ENCODE measurements around the gene FZD2.

The FZD2 gene

DNA sequence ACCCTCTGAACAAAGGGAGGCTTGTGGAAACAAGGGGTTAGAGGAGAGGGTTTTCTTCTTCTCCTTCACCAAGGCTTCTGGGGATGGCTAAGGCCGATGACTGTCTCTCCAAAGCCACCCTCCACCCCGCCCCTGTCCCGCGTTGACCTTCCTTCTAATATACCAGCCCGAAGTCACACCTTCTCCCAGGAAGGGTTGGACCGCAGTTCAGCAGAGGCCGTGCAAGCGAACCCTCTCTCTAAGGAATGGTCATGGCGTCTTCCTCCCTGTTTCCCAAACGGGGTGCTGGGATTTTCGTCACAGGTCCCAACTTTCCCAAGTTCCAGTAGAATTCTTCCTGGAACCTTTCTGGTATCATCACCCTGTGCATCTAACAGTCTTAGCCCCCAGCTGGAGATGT is 49.4 kb downstream of the FZD2 start:
- DNase-seq (ENCODE audit: extremely low read depth in 1 of 2, low read depth in 1 of 2), result no peak

DNA sequence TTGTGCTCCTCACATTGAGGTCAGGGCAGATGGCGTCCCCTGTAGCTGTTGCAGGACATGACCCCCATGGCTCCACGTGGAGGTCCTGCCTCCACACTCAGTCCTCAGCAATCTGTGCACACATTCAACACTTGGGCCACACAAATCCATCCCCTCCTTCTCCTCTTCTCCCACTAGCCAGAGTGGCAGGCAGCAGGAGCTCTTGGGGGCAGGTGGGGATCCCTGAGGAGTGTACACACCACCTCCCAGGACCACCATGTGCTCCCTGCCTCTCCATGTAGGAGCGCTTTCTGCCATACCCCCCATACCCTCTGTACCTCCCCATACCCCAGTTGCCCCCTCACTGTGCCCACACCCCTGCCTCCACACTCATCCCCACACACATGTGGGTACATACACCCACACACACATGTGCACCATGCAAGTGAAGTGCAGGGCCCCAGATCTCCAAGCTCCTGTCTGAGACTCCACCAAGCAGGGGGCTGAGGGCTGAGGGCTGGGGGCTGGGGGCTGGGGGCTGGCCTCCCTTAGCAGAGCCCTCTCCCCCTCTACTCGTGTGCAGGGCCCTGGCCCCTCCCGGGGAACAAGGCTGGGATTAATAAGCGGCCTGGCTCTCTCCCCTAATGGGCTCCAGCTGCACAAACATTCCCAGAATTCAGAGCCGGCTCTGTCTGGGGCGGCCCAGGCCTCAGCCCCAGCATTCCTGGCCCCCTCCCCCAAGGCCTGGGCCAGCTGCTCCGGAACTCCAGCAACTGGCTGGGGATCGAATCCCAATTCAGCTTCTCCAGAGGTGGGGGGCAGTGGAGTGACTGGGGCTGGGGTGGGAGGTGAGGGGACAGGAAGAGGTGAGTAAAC is 50.8 kb downstream of the FZD2 start:
- no peak for DNase-seq (ENCODE audit: extremely low read depth in 1 of 2, low read depth in 1 of 2)

DNA sequence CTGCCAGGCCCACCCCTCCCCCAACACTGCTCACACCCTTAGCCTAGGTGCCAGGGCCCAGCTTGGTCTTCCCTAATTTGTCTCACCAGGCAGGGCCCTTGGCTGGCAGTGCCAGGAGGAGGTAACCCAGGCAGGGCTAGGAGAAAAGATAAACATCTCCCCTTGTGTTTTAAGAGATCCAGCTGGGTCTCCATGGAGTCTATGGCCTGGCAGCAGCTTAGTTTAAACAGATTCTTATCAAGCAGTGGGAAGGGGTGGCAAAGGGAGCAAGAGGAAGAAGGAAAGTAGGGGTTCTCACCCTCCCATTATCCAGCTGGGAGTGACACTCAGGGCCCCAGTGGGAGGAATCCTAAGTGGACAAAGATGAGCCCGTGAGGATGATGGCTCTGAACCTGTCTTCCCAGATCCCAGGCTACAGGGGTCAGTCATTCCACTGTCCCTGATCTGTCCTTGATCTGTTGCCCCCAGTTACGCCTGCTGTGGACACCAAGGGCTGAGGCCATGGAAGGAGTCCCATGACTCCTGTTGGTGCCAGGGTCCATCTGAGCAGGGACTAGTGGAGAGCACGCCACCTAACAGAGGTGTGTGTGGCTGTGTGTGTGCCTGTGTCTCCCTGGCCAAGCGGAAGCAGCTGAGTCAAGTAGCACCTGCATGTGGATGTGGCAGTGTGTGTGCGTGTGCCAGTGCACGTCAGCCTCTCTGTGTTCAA is 51.6 kb downstream of the FZD2 start:
- DNase-seq (ENCODE audit: extremely low read depth in 1 of 2, low read depth in 1 of 2), result no peak

DNA sequence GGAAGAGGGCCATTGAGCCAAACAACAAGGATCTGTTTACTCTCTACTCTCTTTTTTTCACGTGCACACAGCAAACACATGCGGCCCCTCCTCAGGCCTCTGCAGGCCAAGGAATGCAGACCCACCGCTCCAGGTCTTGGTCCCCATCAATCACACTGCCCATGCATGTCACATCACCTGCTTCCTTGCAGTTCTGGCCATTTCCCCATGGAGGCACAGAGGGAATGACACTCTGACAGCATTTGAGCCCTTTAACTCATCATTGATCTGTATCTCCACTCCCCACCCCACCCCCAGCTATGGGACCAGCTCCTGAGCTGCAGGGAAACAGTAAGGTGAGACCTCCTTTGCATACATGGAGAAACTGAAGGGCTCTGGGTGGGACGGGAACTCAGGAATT is 53.0 kb downstream of the FZD2 start:
- no peak for DNase-seq (ENCODE audit: extremely low read depth in 1 of 2, low read depth in 1 of 2)

Data from activated CD8-positive, alpha-beta memory T cell treated with anti-CD3 and anti-CD28 coated beads for 1 hour (primary cell).